ENCODE results near the gene MALAT1. TPM values are rescaled to one million over a fixed set of nuclear protein-coding genes. Genes with fewer than 3 reads are reported as not detected.
A peak's percentile ranks its signal among the peaks of the same experiment; 100 is the strongest.

Gene MALAT1
- polyA plus RNA-seq, 1 experiment, result 1,149 TPM

- POLR2A ChIA-PET, result interaction anchor here (0.5 to 21.9 kb wide), 11 partner anchors 13 to 121 kb away, joined by 3 to 999 read pairs (median 3); partner anchors contain the start of gene NEAT1
- Histone ChIP-seq H3K9me3 (ENCODE audit: control insufficient read depth, insufficient read depth, low read length) (no peaks in the 10 kb centered on the region; the same call in 1 of the 2 replicates), H3K27ac (ENCODE audit: low read depth, low read length) (no peak overlapping the region), H3K4me3 (ENCODE audit: low read depth, low read length) (peak overlapping the region; percentile 97), H3K27me3 (ENCODE audit: control insufficient read depth, insufficient read depth, low read length) (no peaks in the 10 kb centered on the region)
- CTCF ChIA-PET, result interaction anchor here (1.1 kb wide), 1 partner anchor 86 kb away, joined by 4 read pairs; no protein-coding TSS in a partner anchor
- TF ChIP-seq CTCF (IDR thresholded peaks at IDR 0.05; ENCODE audit: low read depth, low read length), result no peak
- DNase-seq (ENCODE audit: low read depth, low spot score), result no peak
Measured at GRCh38 chr11:65502274-65502554, 3.4 kb downstream of the MALAT1 start.

- Histone ChIP-seq H3K9me3 (ENCODE audit: control insufficient read depth, insufficient read depth, low read length) (no peaks in the 10 kb centered on the region; the same call in 1 of the 2 replicates), H3K4me3 (ENCODE audit: low read depth, low read length) (peak overlapping the region; percentile 97), H3K27me3 (ENCODE audit: control insufficient read depth, insufficient read depth, low read length) (no peaks in the 10 kb centered on the region), H3K27ac (ENCODE audit: low read depth, low read length) (peak overlapping the region; percentile 25)
- POLR2A ChIA-PET, result interaction anchor here (0.5 to 21.9 kb wide), 11 partner anchors 13 to 80 kb away, joined by 3 to 999 read pairs (median 3); partner anchors contain the start of gene NEAT1
- no peak for DNase-seq (ENCODE audit: low read depth, low spot score)
- CTCF ChIA-PET, result interaction anchor here (1.1 kb wide), 1 partner anchor 86 kb away, joined by 4 read pairs; no protein-coding TSS in a partner anchor
- no peak for TF ChIP-seq CTCF (IDR thresholded peaks at IDR 0.05; ENCODE audit: low read depth, low read length)
Measured at GRCh38 chr11:65502555-65503367, 3.9 kb downstream of the MALAT1 start.

GRCh38 chr11:65503368-65503948 is 4.6 kb downstream of the MALAT1 start:
- H3K9me3 ChIP-seq (ENCODE audit: control insufficient read depth, insufficient read depth, low read length), result no peaks in the 10 kb centered on the region
- ChIA-PET POLR2A (interaction anchor here (0.6 to 21.9 kb wide), 9 partner anchors 8 to 111 kb away, joined by 5 to 999 read pairs (median 242); partner anchors contain the start of genes MALAT1 and NEAT1), CTCF (no interaction called here)
- no peak for TF ChIP-seq CTCF (IDR thresholded peaks at IDR 0.05; ENCODE audit: low read depth, low read length)
- H3K27me3 ChIP-seq (ENCODE audit: control insufficient read depth, insufficient read depth, low read length), result no peaks in the 10 kb centered on the region
- DNase-seq (ENCODE audit: low read depth, low spot score), result no peak
- peak overlapping the region; percentile 97 for H3K4me3 ChIP-seq (ENCODE audit: low read depth, low read length)
- peak overlapping the region; percentile 25 for H3K27ac ChIP-seq (ENCODE audit: low read depth, low read length)

GRCh38 chr11:65503949-65504673 is 5.3 kb downstream of the MALAT1 start:
- no peaks in the 10 kb centered on the region for H3K9me3 ChIP-seq (ENCODE audit: control insufficient read depth, insufficient read depth, low read length)
- POLR2A ChIA-PET, result interaction anchor here (0.6 to 21.9 kb wide), 10 partner anchors 8 to 725 kb away, joined by 3 to 999 read pairs (median 70); partner anchors contain the start of genes MALAT1, NEAT1 and SCYL1
- peak overlapping the region; percentile 58 for H3K27ac ChIP-seq (ENCODE audit: low read depth, low read length)
- no peak for TF ChIP-seq CTCF (IDR thresholded peaks at IDR 0.05; ENCODE audit: low read depth, low read length)
- no peaks in the 10 kb centered on the region for H3K27me3 ChIP-seq (ENCODE audit: control insufficient read depth, insufficient read depth, low read length)
- no peak for DNase-seq (ENCODE audit: low read depth, low spot score)
- peak overlapping the region; percentile 97 for H3K4me3 ChIP-seq (ENCODE audit: low read depth, low read length)
- CTCF ChIA-PET, result interaction anchor here (1.7 kb wide), 1 partner anchor 8 kb away, joined by 3 read pairs; no protein-coding TSS in a partner anchor
